ENCODE data around the gene CHRNA4. TPM values are rescaled to one million over a fixed set of nuclear protein-coding genes. Genes with fewer than 3 reads are reported as not detected.

CHRNA4 gene
- total and polyA plus RNA-seq, 7 donors: 0.01 to 0.41 (median 0.24) TPM; not detected in 4

DNA sequence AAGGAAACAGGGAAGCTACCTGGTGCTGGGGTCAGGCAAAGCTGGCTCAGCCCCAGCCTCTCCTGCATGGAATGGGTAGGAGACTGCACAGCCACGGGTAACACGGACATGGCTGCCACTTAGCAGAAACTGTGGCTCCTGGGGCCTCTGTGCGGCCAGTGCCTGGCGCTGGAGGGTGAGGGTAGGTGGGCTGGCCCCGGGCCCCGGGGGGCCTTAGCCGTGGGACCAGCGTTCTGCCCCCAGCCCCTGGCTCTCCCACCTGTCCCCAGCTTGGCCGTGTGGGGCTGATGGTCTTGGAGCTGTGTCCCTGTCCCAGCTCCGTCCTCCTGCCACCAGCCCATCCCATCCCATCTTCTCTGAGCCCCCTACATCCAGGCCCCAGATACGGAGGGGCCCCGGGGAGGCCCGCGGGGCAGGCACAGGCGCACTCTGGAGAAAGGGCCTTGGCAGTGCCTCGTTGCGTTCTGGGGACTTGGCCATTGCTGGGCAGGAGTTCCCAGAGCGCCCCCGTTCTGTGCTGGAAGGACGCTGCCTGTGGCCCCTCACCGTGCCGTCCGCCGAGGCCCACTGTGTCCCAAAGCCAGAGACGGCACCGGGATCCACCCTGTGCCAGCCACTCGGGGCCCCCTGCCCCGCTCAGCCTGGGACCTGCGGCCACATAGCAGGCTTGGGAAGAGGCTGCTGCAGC, 12.2 kb downstream of the CHRNA4 start:
- no peak overlapping the region for H3K27ac ChIP-seq
- no peaks in the 10 kb centered on the region for H3K9me3 ChIP-seq
- TF ChIP-seq, protein P1, sequence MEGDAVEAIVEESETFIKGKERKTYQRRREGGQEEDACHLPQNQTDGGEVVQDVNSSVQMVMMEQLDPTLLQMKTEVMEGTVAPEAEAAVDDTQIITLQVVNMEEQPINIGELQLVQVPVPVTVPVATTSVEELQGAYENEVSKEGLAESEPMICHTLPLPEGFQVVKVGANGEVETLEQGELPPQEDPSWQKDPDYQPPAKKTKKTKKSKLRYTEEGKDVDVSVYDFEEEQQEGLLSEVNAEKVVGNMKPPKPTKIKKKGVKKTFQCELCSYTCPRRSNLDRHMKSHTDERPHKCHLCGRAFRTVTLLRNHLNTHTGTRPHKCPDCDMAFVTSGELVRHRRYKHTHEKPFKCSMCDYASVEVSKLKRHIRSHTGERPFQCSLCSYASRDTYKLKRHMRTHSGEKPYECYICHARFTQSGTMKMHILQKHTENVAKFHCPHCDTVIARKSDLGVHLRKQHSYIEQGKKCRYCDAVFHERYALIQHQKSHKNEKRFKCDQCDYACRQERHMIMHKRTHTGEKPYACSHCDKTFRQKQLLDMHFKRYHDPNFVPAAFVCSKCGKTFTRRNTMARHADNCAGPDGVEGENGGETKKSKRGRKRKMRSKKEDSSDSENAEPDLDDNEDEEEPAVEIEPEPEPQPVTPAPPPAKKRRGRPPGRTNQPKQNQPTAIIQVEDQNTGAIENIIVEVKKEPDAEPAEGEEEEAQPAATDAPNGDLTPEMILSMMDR (IDR thresholded peaks at IDR 0.05): no peak
- peaks cover 0 to 56% (median 21%) of the 10 kb centered on the region in 3 donors for H3K27me3 ChIP-seq (ENCODE audit: insufficient read depth in 3 of 3, low read length in 2 of 3)
- intact Hi-C loops (cut with DNase I): no loop called here
- no peaks in the 10 kb centered on the region for H3K4me1 ChIP-seq
- no peak overlapping the region for H3K4me3 ChIP-seq
- WGBS, 3 donors: 86 to 90% (median 87%) methylated on average over 26 to 29 of the region's 29 CpGs
- H3K36me3 ChIP-seq (ENCODE audit: insufficient read depth in 1 of 2, low read depth in 1 of 2): no peaks in the 10 kb centered on the region
- DNase-seq: no peak
- ATAC-seq: no peak

DNA sequence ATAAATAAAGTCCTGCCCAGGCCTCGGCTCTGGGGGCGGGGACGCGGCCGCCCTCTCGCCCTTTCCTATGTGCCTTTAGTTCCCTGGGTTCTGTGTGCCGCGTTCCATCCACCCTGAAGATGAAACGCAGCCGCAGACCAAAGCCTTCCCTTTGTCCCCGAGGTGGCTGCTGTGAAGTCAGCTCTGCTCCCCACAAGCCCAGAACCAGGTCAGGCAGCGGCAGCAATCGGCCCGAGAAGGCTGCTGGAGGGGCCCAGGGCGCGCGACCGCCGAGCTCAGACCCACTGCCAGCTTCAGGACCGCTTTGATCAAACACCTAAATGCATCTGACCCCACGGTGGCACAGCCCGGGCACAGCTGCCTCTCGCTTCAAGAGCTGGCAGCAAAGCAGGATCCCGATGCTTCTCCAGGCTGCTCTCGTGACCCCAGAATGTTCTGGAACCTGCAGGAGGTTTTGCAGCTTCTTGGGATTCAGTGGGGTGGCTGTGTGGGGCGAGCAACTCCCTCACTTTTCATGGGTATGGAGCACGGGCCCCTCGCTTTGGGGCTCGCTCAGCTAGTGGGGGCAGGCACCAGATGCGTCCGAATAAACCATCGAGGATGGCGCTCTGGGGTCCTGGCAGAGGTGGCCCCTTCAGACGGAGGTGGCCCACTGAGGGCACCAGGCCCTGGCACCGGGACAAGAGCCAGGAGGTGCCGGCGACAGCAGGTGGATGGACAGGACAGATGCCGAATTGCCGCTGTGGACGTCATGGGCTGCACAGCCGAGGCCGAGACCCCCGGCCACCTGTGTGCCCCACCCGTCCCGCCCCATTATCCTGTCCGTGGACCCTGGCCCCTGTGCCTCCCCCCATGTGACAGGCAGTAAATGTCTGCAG, 13.0 kb downstream of the CHRNA4 start:
- H3K9me3 ChIP-seq: no peaks in the 10 kb centered on the region
- ATAC-seq (no peak), DNase-seq (no peak)
- H3K27me3 ChIP-seq (ENCODE audit: insufficient read depth in 3 of 3, low read length in 2 of 3): peaks cover 0 to 64% (median 21%) of the 10 kb centered on the region in 3 donors
- TF ChIP-seq, protein P1 (IDR thresholded peaks at IDR 0.05): no peak
- no peaks in the 10 kb centered on the region for H3K4me1 ChIP-seq
- H3K4me3 ChIP-seq: no peak overlapping the region
- no peak overlapping the region for H3K27ac ChIP-seq
- 79 to 85% (median 83%) methylated on average over 42 to 46 of the region's 46 CpGs for WGBS, 3 donors
- H3K36me3 ChIP-seq (ENCODE audit: insufficient read depth in 1 of 2, low read depth in 1 of 2): no peaks in the 10 kb centered on the region
- intact Hi-C loops (cut with DNase I): no loop called here

DNA sequence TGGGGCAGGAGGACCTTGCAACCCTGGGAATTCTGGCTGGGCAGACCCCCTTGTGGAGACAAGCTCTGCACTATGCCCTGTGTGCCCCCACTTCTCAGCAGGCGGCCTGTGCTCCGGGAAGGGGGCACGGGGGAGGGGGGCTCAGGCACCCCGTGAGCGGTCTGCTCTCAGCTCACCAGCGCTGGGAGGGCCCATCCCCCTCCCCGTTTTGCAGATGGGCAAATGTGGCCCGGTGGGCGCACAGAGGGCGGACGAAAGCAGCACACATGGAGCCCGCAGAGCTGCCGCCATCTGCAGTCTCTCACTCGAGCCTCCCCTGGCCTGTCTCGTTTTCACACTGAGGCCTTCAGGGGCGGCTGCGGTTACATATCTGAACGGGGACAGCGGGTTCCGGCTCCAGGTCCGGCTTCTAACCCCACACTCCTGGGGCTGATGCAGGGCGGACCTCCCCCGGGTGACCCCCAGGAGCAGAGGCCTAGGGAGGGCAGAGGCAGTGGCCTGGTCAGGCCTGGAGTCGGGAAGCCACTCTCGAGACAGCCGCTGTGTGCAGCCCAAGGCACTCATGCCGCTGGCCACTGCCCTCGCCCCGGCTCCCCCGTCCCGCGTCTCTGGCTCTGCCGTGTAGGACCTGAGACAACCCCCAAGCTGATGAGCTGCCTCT, 13.9 kb downstream of the CHRNA4 start:
- no peak for DNase-seq

More for the DNA sequence above, 13.9 kb downstream of the CHRNA4 start:
- 82 to 88% (median 82%) methylated on average over 27 to 33 of the region's 33 CpGs for WGBS, 3 donors
- H3K9me3 ChIP-seq: no peaks in the 10 kb centered on the region
- no peak for ATAC-seq
- H3K4me1 ChIP-seq: no peaks in the 10 kb centered on the region
- intact Hi-C loops (cut with DNase I): no loop called here
- H3K27ac ChIP-seq: no peak overlapping the region
- H3K36me3 ChIP-seq (ENCODE audit: insufficient read depth in 1 of 2, low read depth in 1 of 2): no peaks in the 10 kb centered on the region
- no peak overlapping the region for H3K4me3 ChIP-seq
- peaks cover 0 to 63% (median 24%) of the 10 kb centered on the region in 3 donors for H3K27me3 ChIP-seq (ENCODE audit: insufficient read depth in 3 of 3, low read length in 2 of 3)
- TF ChIP-seq, protein P1 (IDR thresholded peaks at IDR 0.05): no peak

Measured in psoas muscle (tissue), 8 donors.